Measurements from ENCODE around the gene ST6GALNAC5. TPM values are rescaled to one million over a fixed set of nuclear protein-coding genes. Genes with fewer than 3 reads are reported as not detected.

ST6GALNAC5 gene
- total and polyA plus RNA-seq, 2 donors (not counting 3 experiments of a cell fraction or from before 2014, with no cell fraction given) = not detected

GRCh38 chr1:76840278-76840677, 27.0 kb upstream of the ST6GALNAC5 start:
- CTCF ChIA-PET = no interaction called here
- intact Hi-C loops (cut with micrococcal nuclease) = no loop called here
- Histone ChIP-seq H4K20me1 (replicated peaks; ENCODE audit: control insufficient read depth, extremely low read depth, insufficient read depth, low read length) (no peaks in the 10 kb centered on the region), H3K9me1 (replicated peaks; ENCODE audit: control insufficient read depth, extremely low read depth, insufficient read depth, low read length) (no peaks in the 10 kb centered on the region), H3K9ac (replicated peaks; ENCODE audit: extremely low read depth, insufficient read depth, low read length) (no peak overlapping the region), H3K79me2 (ENCODE audit: control insufficient read depth, insufficient read depth, low read length) (no peaks in the 10 kb centered on the region), H3K36me3 (ENCODE audit: control insufficient read depth in 2 of 2, extremely low read depth in 1 of 2, insufficient read depth in 2 of 2, low read length in 2 of 2) (no peaks in the 10 kb centered on the region), H3K27me3 (ENCODE audit: control insufficient read depth in 2 of 2, insufficient read depth in 2 of 2, low read length in 2 of 2) (peaks cover 0 to 2% of the 10 kb centered on the region in 2 experiments), H2AFZ (ENCODE audit: low read depth, low read length) (no peak overlapping the region), H3K4me3 (replicated peaks in 1 of 3; ENCODE audit: insufficient read depth in 1 of 3, low read depth in 1 of 3, low read length in 3 of 3) (no peak overlapping the region), H3K27ac (ENCODE audit: insufficient read depth, low read depth, low read length) (no peak overlapping the region), H3K4me2 (ENCODE audit: insufficient read depth, low read length) (no peak overlapping the region), H3K4me1 (ENCODE audit: control insufficient read depth, extremely low read depth, insufficient read depth, low read length) (no peaks in the 10 kb centered on the region), H3K9me3 (replicated peaks; ENCODE audit: control insufficient read depth, insufficient read depth, low read length) (no peaks in the 10 kb centered on the region)
- dilution Hi-C loops (cut with MboI; ENCODE audit: extremely low pct_ligation_motif_present, low sequenced_read_pairs) = no loop called here
- DNase-seq (ENCODE audit: low read depth, low spot score) (no peak), FAIRE-seq (no peak)
- no TSS peak for BruUV-seq (replicated peaks)
- POLR2A ChIA-PET = no interaction called here
- no peak for TF ChIP-seq FOS (IDR thresholded peaks at IDR 0.05; ENCODE audit: borderline replicate concordance, insufficient read depth, low read length)
- TF ChIP-seq MAX (IDR thresholded peaks at IDR 0.05; ENCODE audit: insufficient read depth, insufficient read length) = no peak
- no peak for TF ChIP-seq CTCF (IDR thresholded peaks at IDR 0.05; ENCODE audit: extremely low read depth in 1 of 2, insufficient read depth in 1 of 2, low read depth in 1 of 2, low read length in 2 of 2)
- no peak for TF ChIP-seq MYC (IDR thresholded peaks at IDR 0.05; ENCODE audit: low read depth, low read length)
- no peak for TF ChIP-seq GATA2 (IDR thresholded peaks at IDR 0.05; ENCODE audit: insufficient read depth, insufficient read length, low read depth, low read length)
- no peak for TF ChIP-seq JUN (IDR thresholded peaks at IDR 0.05; ENCODE audit: borderline replicate concordance, insufficient read depth, insufficient read length, low read depth)
- TF ChIP-seq EZH2 (IDR thresholded peaks at IDR 0.05; ENCODE audit: borderline replicate concordance, low read depth, low read length, severe bottlenecking) = no peak
- TF ChIP-seq POLR2A (IDR thresholded peaks at IDR 0.05; ENCODE audit: low read depth, low read length) = no peak
- no peak for TF ChIP-seq POLR2AphosphoS5 (IDR thresholded peaks at IDR 0.05; ENCODE audit: insufficient read depth, low read depth, low read length)

Data from endothelial cell of umbilical vein (primary cell).